ENCODE results near the gene EFCAB6.

DNA sequence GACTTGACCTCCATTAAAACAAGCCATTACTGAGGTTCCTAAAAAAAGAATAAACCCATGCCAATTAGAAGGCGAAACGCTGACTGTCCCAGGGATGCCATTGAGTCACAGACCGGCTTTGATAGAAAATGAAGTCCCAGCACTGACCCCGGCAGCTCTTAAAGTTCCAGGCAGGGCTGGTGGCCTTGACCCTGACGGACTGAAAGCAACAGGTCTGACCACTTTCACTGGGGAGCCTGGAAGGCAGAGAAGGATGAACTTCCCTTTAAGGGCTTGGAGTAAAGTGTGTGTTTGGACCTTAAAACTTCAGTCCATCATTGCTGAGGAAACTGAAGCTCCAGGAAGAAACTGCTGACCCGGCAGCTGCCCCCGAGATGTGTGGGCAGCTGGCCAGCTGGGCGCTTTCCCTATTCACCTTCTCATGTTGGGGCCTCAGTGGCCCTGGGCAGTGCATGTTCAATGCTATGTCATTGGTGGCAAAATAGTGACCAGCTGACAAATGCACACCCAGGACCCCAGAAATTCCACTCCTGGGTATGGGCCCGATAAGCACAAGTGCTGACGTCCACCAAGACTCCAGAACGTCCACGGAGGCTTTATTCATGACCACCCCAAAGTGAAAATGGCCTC lies 18.9 kb upstream of the EFCAB6 start:
- TF ChIP-seq, protein P1, sequence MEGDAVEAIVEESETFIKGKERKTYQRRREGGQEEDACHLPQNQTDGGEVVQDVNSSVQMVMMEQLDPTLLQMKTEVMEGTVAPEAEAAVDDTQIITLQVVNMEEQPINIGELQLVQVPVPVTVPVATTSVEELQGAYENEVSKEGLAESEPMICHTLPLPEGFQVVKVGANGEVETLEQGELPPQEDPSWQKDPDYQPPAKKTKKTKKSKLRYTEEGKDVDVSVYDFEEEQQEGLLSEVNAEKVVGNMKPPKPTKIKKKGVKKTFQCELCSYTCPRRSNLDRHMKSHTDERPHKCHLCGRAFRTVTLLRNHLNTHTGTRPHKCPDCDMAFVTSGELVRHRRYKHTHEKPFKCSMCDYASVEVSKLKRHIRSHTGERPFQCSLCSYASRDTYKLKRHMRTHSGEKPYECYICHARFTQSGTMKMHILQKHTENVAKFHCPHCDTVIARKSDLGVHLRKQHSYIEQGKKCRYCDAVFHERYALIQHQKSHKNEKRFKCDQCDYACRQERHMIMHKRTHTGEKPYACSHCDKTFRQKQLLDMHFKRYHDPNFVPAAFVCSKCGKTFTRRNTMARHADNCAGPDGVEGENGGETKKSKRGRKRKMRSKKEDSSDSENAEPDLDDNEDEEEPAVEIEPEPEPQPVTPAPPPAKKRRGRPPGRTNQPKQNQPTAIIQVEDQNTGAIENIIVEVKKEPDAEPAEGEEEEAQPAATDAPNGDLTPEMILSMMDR (IDR thresholded peaks at IDR 0.05) = no peak
- no peak for TF ChIP-seq ZFX (IDR thresholded peaks at IDR 0.05; ENCODE audit: borderline replicate concordance)
